Upper lobe of left lung (tissue), 4 donors: ENCODE results near the gene AP3S2.

Experiments used
- EP300 ChIP-seq, 4 donors: sonication (generic); formaldehyde crosslinking; IDR thresholded peaks; one replicate each; pipeline ENCODE4 v1.5.1; 2017; ENCODE audit warnings: antibody characterized with exemption in 4 of 4, control low read depth in 2 of 4
- POLR2A ChIP-seq, 4 donors: fragments of 450-650 bp; IDR thresholded peaks; one replicate each; pipeline ENCODE4 v1.5.1; 2016 to 2017; ENCODE audit warnings: antibody characterized with exemption in 4 of 4, mild to moderate bottlenecking in 2 of 4
- POLR2AphosphoS5 ChIP-seq, 2 donors: sonication (generic); formaldehyde crosslinking; IDR thresholded peaks; one replicate each; pipeline ENCODE4 v1.5.1; 2017; ENCODE audit warnings: antibody characterized with exemption in 2 of 2
- TF ChIP-seq, protein P1 (sequence below), 6 experiments: fragments of 450-650 bp in 4 of 6; fragments of 200-600 bp in 2 of 6; sonication (generic) in 2 of 6; IDR thresholded peaks; one replicate each; pipeline ENCODE4 v1.5.1; 2016 to 2019; ENCODE audit warnings: antibody characterized with exemption in 6 of 6

DNA sequence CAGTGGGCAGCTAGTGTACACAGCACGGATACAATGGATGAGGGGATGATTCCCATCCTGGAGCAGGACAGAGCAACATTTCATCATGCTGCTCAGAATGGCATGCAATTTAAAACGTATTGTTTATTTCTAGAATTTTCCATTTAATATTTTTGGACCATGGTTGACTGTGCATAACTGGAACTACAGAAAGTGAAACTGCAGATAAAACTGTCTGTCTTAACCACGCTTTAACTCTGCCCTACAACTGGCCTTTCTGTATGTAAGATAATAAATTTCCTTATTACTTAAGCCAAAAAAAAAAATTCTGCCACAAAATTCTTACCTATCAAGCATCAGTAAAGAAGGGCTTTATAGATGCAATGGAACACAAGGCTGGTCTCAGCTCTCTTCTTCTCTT, 33.4 kb downstream of the AP3S2 start:
- TF ChIP-seq POLR2A (IDR thresholded peaks at IDR 0.05) (no peak), EP300 (IDR thresholded peaks at IDR 0.05) (no peak), POLR2AphosphoS5 (IDR thresholded peaks at IDR 0.05) (no peak)
- TF ChIP-seq, protein P1, sequence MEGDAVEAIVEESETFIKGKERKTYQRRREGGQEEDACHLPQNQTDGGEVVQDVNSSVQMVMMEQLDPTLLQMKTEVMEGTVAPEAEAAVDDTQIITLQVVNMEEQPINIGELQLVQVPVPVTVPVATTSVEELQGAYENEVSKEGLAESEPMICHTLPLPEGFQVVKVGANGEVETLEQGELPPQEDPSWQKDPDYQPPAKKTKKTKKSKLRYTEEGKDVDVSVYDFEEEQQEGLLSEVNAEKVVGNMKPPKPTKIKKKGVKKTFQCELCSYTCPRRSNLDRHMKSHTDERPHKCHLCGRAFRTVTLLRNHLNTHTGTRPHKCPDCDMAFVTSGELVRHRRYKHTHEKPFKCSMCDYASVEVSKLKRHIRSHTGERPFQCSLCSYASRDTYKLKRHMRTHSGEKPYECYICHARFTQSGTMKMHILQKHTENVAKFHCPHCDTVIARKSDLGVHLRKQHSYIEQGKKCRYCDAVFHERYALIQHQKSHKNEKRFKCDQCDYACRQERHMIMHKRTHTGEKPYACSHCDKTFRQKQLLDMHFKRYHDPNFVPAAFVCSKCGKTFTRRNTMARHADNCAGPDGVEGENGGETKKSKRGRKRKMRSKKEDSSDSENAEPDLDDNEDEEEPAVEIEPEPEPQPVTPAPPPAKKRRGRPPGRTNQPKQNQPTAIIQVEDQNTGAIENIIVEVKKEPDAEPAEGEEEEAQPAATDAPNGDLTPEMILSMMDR (IDR thresholded peaks at IDR 0.05): no peak
